NT2/D1 (cell line): ENCODE data around the gene ACAD8.

Source experiments
- SUZ12 ChIP-seq: IDR thresholded peaks from 2 replicates; pipeline ENCODE4 v1.6.1; 2011; ENCODE audit not compliant: insufficient read length, insufficient read depth; ENCODE audit errors: extremely low read depth
- YY1 ChIP-seq: IDR thresholded peaks from 2 replicates; pipeline ENCODE4 v1.6.1; 2011; ENCODE audit not compliant: insufficient read length, insufficient read depth
- ZNF274 ChIP-seq: IDR thresholded peaks from 2 replicates; pipeline ENCODE4 v1.6.1; 2011; ENCODE audit warnings: mild to moderate bottlenecking, low read depth, low read length

GRCh38 chr11:134292661-134293060 is 39.3 kb downstream of the ACAD8 start:
- TF ChIP-seq YY1 (no peak), ZNF274 (no peak), SUZ12 (no peak)
